Measurements from ENCODE around the gene SLC39A11. TPM values are rescaled to one million over a fixed set of nuclear protein-coding genes. Genes with fewer than 3 reads are reported as not detected.

Gene SLC39A11
- total and polyA plus RNA-seq, 3 donors from 2014 or later, result 11.4 to 18.6 (median 18.0) TPM

GRCh38 chr17:72972263-72972951, 120.1 kb downstream of the SLC39A11 start:
- DNase-seq, result no peak
- no peak overlapping the region for H3K4me3 ChIP-seq
- H3K36me3 ChIP-seq (ENCODE audit: low read depth, missing control alignments), result no peaks in the 10 kb centered on the region
- TF ChIP-seq POLR2A (IDR thresholded peaks at IDR 0.05) (no peak), CTCF (IDR thresholded peaks at IDR 0.05) (no peak)
- intact Hi-C loops (cut with DNase I; ENCODE audit: low total_unique reads), result no loop called here
- H3K4me1 ChIP-seq, result peaks cover 6% of the 10 kb centered on the region
- H3K9me3 ChIP-seq, result no peaks in the 10 kb centered on the region
- 81 to 92% methylated on average over 9 of the region's 9 CpGs for WGBS, 2 donors
- H3K27ac ChIP-seq, result no peak overlapping the region
- H3K27me3 ChIP-seq, result no peaks in the 10 kb centered on the region

GRCh38 chr17:72971226-72971880, 121.1 kb downstream of the SLC39A11 start:
- Histone ChIP-seq H3K9me3 (no peaks in the 10 kb centered on the region), H3K4me3 (no peak overlapping the region), H3K36me3 (ENCODE audit: low read depth, missing control alignments) (no peaks in the 10 kb centered on the region), H3K27ac (no peak overlapping the region), H3K27me3 (no peaks in the 10 kb centered on the region), H3K4me1 (no peaks in the 10 kb centered on the region)
- TF ChIP-seq CTCF (IDR thresholded peaks at IDR 0.05), result no peak
- no peak for TF ChIP-seq POLR2A (IDR thresholded peaks at IDR 0.05)
- WGBS, 2 donors, result 90 to 93% methylated on average over 11 of the region's 11 CpGs
- no peak for DNase-seq
- intact Hi-C loops (cut with DNase I; ENCODE audit: low total_unique reads), result no loop called here

- DNase-seq, result no peak
- Histone ChIP-seq H3K36me3 (ENCODE audit: low read depth, missing control alignments) (no peaks in the 10 kb centered on the region), H3K27me3 (no peaks in the 10 kb centered on the region), H3K4me3 (no peak overlapping the region), H3K4me1 (no peaks in the 10 kb centered on the region), H3K9me3 (no peaks in the 10 kb centered on the region), H3K27ac (no peak overlapping the region)
- TF ChIP-seq CTCF (IDR thresholded peaks at IDR 0.05), result no peak
- TF ChIP-seq POLR2A (IDR thresholded peaks at IDR 0.05), result no peak
- 95 to 98% methylated on average over 10 of the region's 10 CpGs for WGBS, 2 donors
- intact Hi-C loops (cut with DNase I; ENCODE audit: low total_unique reads), result no loop called here
Observed at GRCh38 chr17:72970797-72971196, 121.7 kb downstream of the SLC39A11 start.

GRCh38 chr17:72970246-72970645, 122.2 kb downstream of the SLC39A11 start:
- no peaks in the 10 kb centered on the region for H3K36me3 ChIP-seq (ENCODE audit: low read depth, missing control alignments)
- TF ChIP-seq POLR2A (IDR thresholded peaks at IDR 0.05), result no peak
- TF ChIP-seq CTCF (IDR thresholded peaks at IDR 0.05), result no peak
- no peak overlapping the region for H3K4me3 ChIP-seq
- no peaks in the 10 kb centered on the region for H3K27me3 ChIP-seq
- H3K27ac ChIP-seq, result no peak overlapping the region
- WGBS, 2 donors, result 77 to 87% methylated on average over 5 of the region's 5 CpGs
- H3K9me3 ChIP-seq, result no peaks in the 10 kb centered on the region
- intact Hi-C loops (cut with DNase I; ENCODE audit: low total_unique reads), result no loop called here
- DNase-seq, result no peak
- H3K4me1 ChIP-seq, result no peaks in the 10 kb centered on the region

Measured in testis (tissue), 3 donors.